ENCODE measurements around the gene LRP10. TPM values are rescaled to one million over a fixed set of nuclear protein-coding genes. Genes with fewer than 3 reads are reported as not detected.

Gene LRP10
- total RNA-seq, 1 donor from 2014 or later = 38.6 TPM

GRCh38 chr14:22901799-22902198, 30.3 kb downstream of the LRP10 start:
- H3K36me3 Mint-ChIP-seq = peaks cover 41% of the 10 kb centered on the region
- H3K4me3 Mint-ChIP-seq = no peak overlapping the region
- no peak for DNase-seq (ENCODE audit: low spot score in 2 of 2, unreplicated experiment in 2 of 2)
- H3K27ac Mint-ChIP-seq = no peak overlapping the region
- H3K9me3 Mint-ChIP-seq = no peaks in the 10 kb centered on the region
- TF ChIP-seq, protein P1, sequence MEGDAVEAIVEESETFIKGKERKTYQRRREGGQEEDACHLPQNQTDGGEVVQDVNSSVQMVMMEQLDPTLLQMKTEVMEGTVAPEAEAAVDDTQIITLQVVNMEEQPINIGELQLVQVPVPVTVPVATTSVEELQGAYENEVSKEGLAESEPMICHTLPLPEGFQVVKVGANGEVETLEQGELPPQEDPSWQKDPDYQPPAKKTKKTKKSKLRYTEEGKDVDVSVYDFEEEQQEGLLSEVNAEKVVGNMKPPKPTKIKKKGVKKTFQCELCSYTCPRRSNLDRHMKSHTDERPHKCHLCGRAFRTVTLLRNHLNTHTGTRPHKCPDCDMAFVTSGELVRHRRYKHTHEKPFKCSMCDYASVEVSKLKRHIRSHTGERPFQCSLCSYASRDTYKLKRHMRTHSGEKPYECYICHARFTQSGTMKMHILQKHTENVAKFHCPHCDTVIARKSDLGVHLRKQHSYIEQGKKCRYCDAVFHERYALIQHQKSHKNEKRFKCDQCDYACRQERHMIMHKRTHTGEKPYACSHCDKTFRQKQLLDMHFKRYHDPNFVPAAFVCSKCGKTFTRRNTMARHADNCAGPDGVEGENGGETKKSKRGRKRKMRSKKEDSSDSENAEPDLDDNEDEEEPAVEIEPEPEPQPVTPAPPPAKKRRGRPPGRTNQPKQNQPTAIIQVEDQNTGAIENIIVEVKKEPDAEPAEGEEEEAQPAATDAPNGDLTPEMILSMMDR (IDR thresholded peaks at IDR 0.05; ENCODE audit: unreplicated experiment) = no peak
- no peaks in the 10 kb centered on the region for H3K4me1 Mint-ChIP-seq
- no peaks in the 10 kb centered on the region for H3K27me3 Mint-ChIP-seq (ENCODE audit: low read depth)

DNA sequence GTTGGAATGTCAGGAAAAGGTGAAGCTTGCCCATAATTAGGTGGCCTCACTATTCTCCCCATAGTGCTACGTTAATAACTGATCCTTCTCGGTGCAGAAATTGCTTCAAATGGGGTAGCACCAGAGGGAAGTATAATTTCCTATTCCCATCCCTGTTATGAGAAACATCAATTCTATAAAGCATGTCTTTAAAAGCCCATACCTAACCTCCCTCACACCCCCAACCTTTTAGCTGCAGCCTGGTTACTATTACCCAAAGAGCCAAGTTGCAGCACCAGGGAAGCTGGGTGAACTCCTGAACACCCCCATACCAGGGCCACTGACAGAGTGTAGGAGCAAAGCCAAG, 32.2 kb downstream of the LRP10 start:
- H3K36me3 Mint-ChIP-seq = peaks cover 44% of the 10 kb centered on the region
- no peaks in the 10 kb centered on the region for H3K27me3 Mint-ChIP-seq (ENCODE audit: low read depth)
- peak overlapping the region; percentile 14 for H3K27ac Mint-ChIP-seq
- no peak overlapping the region for H3K4me3 Mint-ChIP-seq
- no peaks in the 10 kb centered on the region for H3K4me1 Mint-ChIP-seq
- H3K9me3 Mint-ChIP-seq = no peaks in the 10 kb centered on the region
- no peak for DNase-seq (ENCODE audit: low spot score in 2 of 2, unreplicated experiment in 2 of 2)
- TF ChIP-seq, protein P1 (IDR thresholded peaks at IDR 0.05; ENCODE audit: unreplicated experiment) = no peak

DNA sequence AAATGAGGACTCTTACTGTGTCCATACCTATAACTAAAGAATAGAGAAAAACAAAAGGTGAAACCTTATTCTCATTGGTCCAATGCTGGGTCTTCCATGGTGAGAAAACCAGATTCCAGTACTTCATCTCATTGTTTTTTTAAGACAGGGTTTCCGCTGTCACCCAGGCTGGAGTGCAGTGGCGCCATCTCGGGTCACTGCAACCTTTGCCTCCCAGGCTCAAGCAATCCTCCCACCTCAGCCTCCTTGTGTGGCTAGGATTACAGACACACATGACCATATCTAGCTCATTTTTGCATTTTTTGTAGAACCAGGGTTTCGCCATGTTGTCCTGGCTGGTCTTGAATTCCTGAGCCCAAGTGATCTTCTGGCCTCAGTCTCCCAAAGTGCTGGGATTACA, 34.1 kb downstream of the LRP10 start:
- DNase-seq (ENCODE audit: low spot score in 2 of 2, unreplicated experiment in 2 of 2) = no peak
- Mint-ChIP-seq H3K27ac (no peak overlapping the region), H3K4me3 (no peak overlapping the region), H3K9me3 (no peaks in the 10 kb centered on the region), H3K36me3 (peaks cover 50% of the 10 kb centered on the region), H3K4me1 (no peaks in the 10 kb centered on the region), H3K27me3 (ENCODE audit: low read depth) (no peaks in the 10 kb centered on the region)
- TF ChIP-seq, protein P1 (IDR thresholded peaks at IDR 0.05; ENCODE audit: unreplicated experiment) = no peak

- H3K27ac Mint-ChIP-seq = no peak overlapping the region
- no peaks in the 10 kb centered on the region for H3K27me3 Mint-ChIP-seq (ENCODE audit: low read depth)
- DNase-seq (ENCODE audit: low spot score in 2 of 2, unreplicated experiment in 2 of 2) = no peak
- TF ChIP-seq, protein P1 (IDR thresholded peaks at IDR 0.05; ENCODE audit: unreplicated experiment) = no peak
- H3K36me3 Mint-ChIP-seq = peaks cover 49% of the 10 kb centered on the region
- H3K9me3 Mint-ChIP-seq = no peaks in the 10 kb centered on the region
- no peak overlapping the region for H3K4me3 Mint-ChIP-seq
- no peaks in the 10 kb centered on the region for H3K4me1 Mint-ChIP-seq
Observed at GRCh38 chr14:22906073-22906472, 34.5 kb downstream of the LRP10 start.

- no peaks in the 10 kb centered on the region for H3K9me3 Mint-ChIP-seq
- H3K4me3 Mint-ChIP-seq = no peak overlapping the region
- H3K36me3 Mint-ChIP-seq = peaks cover 40% of the 10 kb centered on the region
- H3K27me3 Mint-ChIP-seq (ENCODE audit: low read depth) = no peaks in the 10 kb centered on the region
- TF ChIP-seq, protein P1 (IDR thresholded peaks at IDR 0.05; ENCODE audit: unreplicated experiment) = no peak
- H3K4me1 Mint-ChIP-seq = peaks cover 3% of the 10 kb centered on the region
- H3K27ac Mint-ChIP-seq = no peak overlapping the region
- no peak for DNase-seq (ENCODE audit: low spot score in 2 of 2, unreplicated experiment in 2 of 2)
Observed at GRCh38 chr14:22907429-22907828, 35.9 kb downstream of the LRP10 start.

DNA sequence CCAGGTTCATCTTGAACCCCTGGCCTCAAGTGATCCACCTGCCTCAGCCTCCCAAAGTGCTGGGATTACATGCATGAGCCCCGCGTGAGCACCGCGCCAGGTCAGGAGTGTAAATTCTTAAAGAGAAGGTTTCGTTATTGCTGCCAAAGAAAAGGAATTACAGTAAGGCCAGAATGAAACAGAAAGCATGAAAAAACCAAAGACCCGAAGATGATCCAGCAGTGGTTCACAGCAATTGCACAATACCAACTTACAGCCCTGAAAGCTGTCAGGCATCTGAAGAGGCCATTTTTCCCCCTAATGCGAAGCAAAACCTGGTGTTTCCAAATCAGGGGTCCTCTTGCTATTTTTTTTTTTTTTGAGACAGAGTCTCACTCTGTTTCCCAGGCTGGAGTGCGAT, 37.1 kb downstream of the LRP10 start:
- Mint-ChIP-seq H3K4me3 (no peak overlapping the region), H3K9me3 (no peaks in the 10 kb centered on the region), H3K4me1 (peaks cover 5% of the 10 kb centered on the region), H3K36me3 (peaks cover 39% of the 10 kb centered on the region), H3K27me3 (ENCODE audit: low read depth) (no peaks in the 10 kb centered on the region), H3K27ac (no peak overlapping the region)
- TF ChIP-seq, protein P1 (IDR thresholded peaks at IDR 0.05; ENCODE audit: unreplicated experiment) = no peak
- no peak for DNase-seq (ENCODE audit: low spot score in 2 of 2, unreplicated experiment in 2 of 2)

Measured in mesothelial cell of epicardium (in vitro differentiated cells).